HepG2 (cell line): ENCODE measurements around the gene NCBP1. TPM values are rescaled to one million over a fixed set of nuclear protein-coding genes. Genes with fewer than 3 reads are reported as not detected.

Source experiments
- ARID5B ChIP-seq: IDR thresholded peaks from 2 replicates; pipeline ENCODE4 v1.4.0; 2020; ENCODE audit warnings: mild to moderate bottlenecking, missing genetic modification reagents
- E2F5 ChIP-seq: sonication (generic); formaldehyde crosslinking; conservative IDR thresholded peaks from 2 replicates; pipeline ENCODE4 v1.4.0; 2020; ENCODE audit warnings: missing genetic modification reagents
- FOXA1 ChIP-seq, 2 experiments: fragments of 450-650 bp in 1 of 2; sonication (generic) in 1 of 2; formaldehyde crosslinking in 1 of 2; IDR thresholded peaks; 2 replicates each; pipeline versions ENCODE4 v1.4.0 to v1.6.1; 2016 to 2020; ENCODE audit warnings: missing genetic modification reagents in 1 of 2
- FOXM1 ChIP-seq: sonication (generic); formaldehyde crosslinking; IDR thresholded peaks from 2 replicates; pipeline ENCODE4 v1.5.0; 2020; ENCODE audit warnings: missing genetic modification reagents
- GLI4 ChIP-seq: sonication (generic); formaldehyde crosslinking; IDR thresholded peaks from 2 replicates; pipeline ENCODE4 v1.5.1; 2020; ENCODE audit warnings: missing genetic modification reagents, mild to moderate bottlenecking, moderate library complexity, borderline replicate concordance
- HNRNPK ChIP-seq: fragments of 200-400 bp; formaldehyde crosslinking; IDR thresholded peaks from 2 replicates; pipeline ENCODE4 v1.6.1; 2018; ENCODE audit warnings: low read length, low read depth, moderate library complexity, mild to moderate bottlenecking; ENCODE audit not compliant: poor library complexity, severe bottlenecking
- HOXA3 ChIP-seq: sonication (generic); formaldehyde crosslinking; IDR thresholded peaks from 2 replicates; pipeline ENCODE4 v1.5.0; 2020; ENCODE audit warnings: missing genetic modification reagents
- JUNB ChIP-seq: sonication (generic); formaldehyde crosslinking; IDR thresholded peaks from 2 replicates; pipeline ENCODE4 v1.8.0; 2022; ENCODE audit warnings: missing genetic modification reagents, mild to moderate bottlenecking, borderline replicate concordance
- MAZ ChIP-seq, 2 experiments: sonication (generic) in 1 of 2; formaldehyde crosslinking in 1 of 2; IDR thresholded peaks; 2 replicates each; pipeline versions ENCODE4 v1.5.0 to v1.6.1; 2012 to 2020; ENCODE audit warnings: low read depth in 2 of 2, mild to moderate bottlenecking in 2 of 2, borderline replicate concordance in 1 of 2, improper control_type of control experiment in 1 of 2, low read length in 1 of 2, missing genetic modification reagents in 1 of 2, moderate library complexity in 1 of 2
- MED13 ChIP-seq: sonication (generic); formaldehyde crosslinking; IDR thresholded peaks from 2 replicates; pipeline ENCODE4 v1.5.0; 2020; ENCODE audit warnings: missing genetic modification reagents
- REPIN1 ChIP-seq: sonication (generic); formaldehyde crosslinking; IDR thresholded peaks from 2 replicates; pipeline ENCODE4 v1.8.0; 2022; ENCODE audit warnings: missing genetic modification reagents, low read depth, mild to moderate bottlenecking, borderline replicate concordance
- RFX3 ChIP-seq: IDR thresholded peaks from 2 replicates; pipeline ENCODE4 v1.6.1; 2016; ENCODE audit warnings: missing biosample characterization, missing genetic modification reagents
- SCMH1 ChIP-seq: sonication (generic); formaldehyde crosslinking; IDR thresholded peaks from 2 replicates; pipeline ENCODE4 v1.9.0; 2021; ENCODE audit warnings: missing genetic modification reagents, mild to moderate bottlenecking, borderline replicate concordance
- SMAD9 ChIP-seq: sonication (generic); formaldehyde crosslinking; IDR thresholded peaks from 2 replicates; pipeline ENCODE4 v1.5.1; 2020; ENCODE audit warnings: mild to moderate bottlenecking, missing genetic modification reagents
- ZBTB37 ChIP-seq: sonication (generic); formaldehyde crosslinking; IDR thresholded peaks from 2 replicates; pipeline ENCODE4 v1.4.0; 2020; ENCODE audit warnings: mild to moderate bottlenecking, missing genetic modification reagents
- ZKSCAN1 ChIP-seq: fragments of 150-350 bp; IDR thresholded peaks from 2 replicates; pipeline ENCODE4 v1.6.1; 2014; ENCODE audit warnings: low read length
- ZNF263 ChIP-seq: sonication (generic); formaldehyde crosslinking; IDR thresholded peaks from 2 replicates; pipeline ENCODE4 v1.4.0; 2020; ENCODE audit warnings: missing genetic modification reagents
- ZNF614 ChIP-seq: IDR thresholded peaks from 2 replicates; pipeline ENCODE4 v1.6.1; 2018; ENCODE audit warnings: missing biosample characterization, missing genetic modification reagents, inconsistent platforms, borderline replicate concordance
- ZNF670 ChIP-seq: sonication (generic); formaldehyde crosslinking; IDR thresholded peaks from 2 replicates; pipeline ENCODE4 v1.8.0; 2022; ENCODE audit warnings: mild to moderate bottlenecking, missing genetic modification reagents, borderline replicate concordance
- ZNF724P ChIP-seq: sonication (generic); formaldehyde crosslinking; IDR thresholded peaks from 2 replicates; pipeline ENCODE4 v1.8.0; 2022; ENCODE audit warnings: missing genetic modification reagents, borderline replicate concordance
- ZNF775 ChIP-seq: sonication (generic); formaldehyde crosslinking; IDR thresholded peaks from 2 replicates; pipeline ENCODE4 v1.4.0; 2020; ENCODE audit warnings: missing genetic modification reagents, mild to moderate bottlenecking, moderate library complexity, borderline replicate concordance
- ZNF781 ChIP-seq: sonication (generic); formaldehyde crosslinking; IDR thresholded peaks from 2 replicates; pipeline ENCODE4 v1.5.1; 2020; ENCODE audit warnings: borderline replicate concordance, mild to moderate bottlenecking, missing genetic modification reagents; ENCODE audit errors: not compliant biosample characterization
- polyA plus RNA-seq, 8 experiments: library from polyadenylated mRNA; depleted of rRNA in 3 of 8; stranded (reverse) in 7 of 8; unstranded in 1 of 8; fragments of >200 nt; fragmentation: Illumina TruSeq in 4 of 8; extraction: Trizol in 4 of 8; gene quantifications; 2 replicates each; pipeline versions ENCODE4 v1.2.1 to v1.2.3, GENCODE V29; 2011 to 2016; ENCODE audit warnings: low read depth in 4 of 8, missing spikeins in 1 of 8, mixed read lengths in 1 of 8; ENCODE audit not compliant: insufficient read depth in 1 of 8
- total RNA-seq, 5 experiments: library from RNA; depleted of rRNA; stranded (reverse); fragments of >200 nt; fragmentation: Illumina TruSeq; extraction: Trizol; gene quantifications; 2 replicates each; pipeline ENCODE4 v1.2.3, GENCODE V29; 2016; ENCODE audit warnings: low read depth in 1 of 5

Gene NCBP1
- total and polyA plus RNA-seq, 2 of the 13 experiments (the other 11 are each of a cell fraction or from before 2014, with no cell fraction given), result 13.3 to 40.2 TPM

- TF ChIP-seq JUNB (CRISPR knock-in tag), result no peak
- TF ChIP-seq ZNF781 (CRISPR knock-in tag), result no peak
- no peak for TF ChIP-seq SMAD9
- TF ChIP-seq REPIN1 (CRISPR knock-in tag), result peak; percentile 64
- TF ChIP-seq ZKSCAN1, result no peak
- no peak; the same call in 1 of the 2 replicates for TF ChIP-seq GLI4
- no peak for TF ChIP-seq FOXA1 (IDR thresholded peaks at IDR 0.05)
- peak; percentile 23; the same call in 1 of the 2 replicates for TF ChIP-seq FOXA1 (CRISPR knock-in tag; IDR thresholded peaks at IDR 0.05)
- TF ChIP-seq RFX3 (CRISPR knock-in tag), result no peak
- TF ChIP-seq MAZ (IDR thresholded peaks at IDR 0.05; ENCODE audit: borderline replicate concordance, low read depth, low read length), result peak; percentile 65; the same call in 1 of the 2 replicates
- no peak; the same call in 1 of the 2 replicates for TF ChIP-seq MAZ (CRISPR knock-in tag; IDR thresholded peaks at IDR 0.05; ENCODE audit: low read depth)
- no peak for TF ChIP-seq FOXM1 (CRISPR knock-in tag)
- no peak for TF ChIP-seq MED13
- no peak for TF ChIP-seq ZBTB37 (CRISPR knock-in tag)
- peak; percentile 40; the same call in 1 of the 2 replicates for TF ChIP-seq ARID5B (CRISPR knock-in tag)
- peak; percentile 68; the same call in 1 of the 2 replicates for TF ChIP-seq ZNF775 (CRISPR knock-in tag)
- no peak for TF ChIP-seq ZNF724P
- no peak for TF ChIP-seq SCMH1
- peak; percentile 11 for TF ChIP-seq HNRNPK
- TF ChIP-seq E2F5 (CRISPR knock-in tag), result peak; percentile 46; the same call in 1 of the 2 replicates
- TF ChIP-seq ZNF263 (CRISPR knock-in tag), result no peak
- TF ChIP-seq ZNF670 (CRISPR knock-in tag), result no peak
- TF ChIP-seq HOXA3 (CRISPR knock-in tag), result peak; percentile 90
- peak; percentile 42; the same call in 1 of the 2 replicates for TF ChIP-seq ZNF614 (CRISPR knock-in tag)
Measured at GRCh38 chr9:97632985-97633858, at the start of gene NCBP1, which contains the start of gene TSTD2 (continued).
